K562 (cell line): ENCODE measurements around the gene PPP1R14C.

Source experiments
- ATF7 ChIP-seq: fragments of 450-650 bp; IDR thresholded peaks from 2 replicates; pipeline ENCODE4 v1.7.1; 2014; ENCODE audit warnings: mild to moderate bottlenecking, moderate library complexity
- EP300 ChIP-seq: IDR thresholded peaks from 2 replicates; pipeline ENCODE4 v1.6.1; 2012; ENCODE audit warnings: low read length, improper control_type of control experiment
- HCFC1 ChIP-seq: IDR thresholded peaks from 2 replicates; pipeline ENCODE4 v1.6.1; 2012; ENCODE audit warnings: low read depth, low read length, improper control_type of control experiment
- LEF1 ChIP-seq: fragments of 450-650 bp; IDR thresholded peaks from 2 replicates; pipeline ENCODE4 v1.6.1; 2016; ENCODE audit warnings: mild to moderate bottlenecking
- NBN ChIP-seq: fragments of 450-650 bp; IDR thresholded peaks from 2 replicates; pipeline ENCODE4 v1.6.1; 2016; ENCODE audit warnings: low read depth, mild to moderate bottlenecking
- POLR2A ChIP-seq: fragments of 450-650 bp; conservative IDR thresholded peaks from 2 replicates; pipeline ENCODE4 v1.6.1; 2016
- SMAD3 ChIP-seq: fragments of 450-650 bp; formaldehyde crosslinking; conservative IDR thresholded peaks from 2 replicates; pipeline ENCODE4 v1.4.0; 2020; ENCODE audit warnings: mild to moderate bottlenecking
- SMC3 ChIP-seq: conservative IDR thresholded peaks from 2 replicates; pipeline ENCODE4 v1.6.1; 2011; ENCODE audit warnings: low read depth, low read length, improper control_type of control experiment; ENCODE audit not compliant: insufficient read depth
- TCF7L2 ChIP-seq: fragments of 150-350 bp; IDR thresholded peaks from 2 replicates; pipeline ENCODE4 v1.6.1; 2016; ENCODE audit warnings: low read depth, mild to moderate bottlenecking, low read length, moderate library complexity
- ZNF354B ChIP-seq: fragments of 250-450 bp; sonication (Bioruptor Pico); IDR thresholded peaks from 2 replicates; pipeline ENCODE4 v1.4.0; 2020
- TF ChIP-seq, protein P1 (sequence below), 3 experiments: IDR thresholded peaks in 2 of 3; conservative IDR thresholded peaks in 1 of 3; 2 replicates each; pipeline ENCODE4 v1.5.1; 2011 to 2012; ENCODE audit warnings: low read length in 3 of 3, mild to moderate bottlenecking in 3 of 3, control low read depth in 2 of 3, improper control_type of control experiment in 1 of 3, inconsistent platforms in 1 of 3, low read depth in 1 of 3, mixed read lengths in 1 of 3, moderate library complexity in 1 of 3; ENCODE audit not compliant: insufficient read depth in 2 of 3

DNA sequence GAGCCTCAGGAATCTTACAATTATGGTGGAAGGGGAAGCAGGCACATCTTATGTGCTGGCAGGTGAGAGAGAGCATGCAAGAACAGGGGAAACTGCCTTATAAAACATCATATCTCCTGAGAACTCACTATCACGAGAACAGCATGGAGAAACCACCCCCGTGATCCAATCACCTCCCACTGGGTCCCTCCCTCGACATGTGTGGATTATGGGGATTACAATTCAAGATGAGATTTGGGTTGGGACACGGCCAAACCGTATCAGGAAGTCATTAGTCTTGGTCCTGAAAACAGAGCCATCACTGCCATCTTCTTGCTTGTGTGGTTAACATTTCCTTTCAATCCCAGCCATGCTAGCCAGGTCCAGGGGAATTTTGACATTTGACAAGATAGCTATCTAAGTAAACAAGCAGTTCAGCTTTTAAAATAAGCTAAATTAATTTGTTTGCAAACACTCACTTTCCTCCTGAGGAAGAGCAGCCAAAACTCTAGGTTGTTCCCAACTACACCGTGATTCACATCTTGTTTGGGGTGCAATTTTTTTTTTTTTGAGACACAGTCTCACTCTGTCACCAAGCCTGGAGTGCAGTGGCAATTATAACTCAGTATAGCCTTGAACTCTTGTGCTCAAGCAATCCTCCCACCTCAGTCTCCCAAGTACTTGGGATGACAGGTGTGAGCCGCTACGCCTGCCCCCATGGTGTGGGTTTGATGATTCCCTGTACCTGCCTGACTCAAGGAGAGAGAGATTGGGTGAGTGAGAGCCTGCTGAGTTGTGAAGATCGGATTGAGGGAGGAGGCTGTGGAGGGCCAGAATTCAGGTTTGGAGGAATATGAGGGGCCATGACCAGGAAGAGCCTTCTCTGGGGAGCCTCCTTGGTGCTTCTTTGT lies 13.0 kb upstream of the PPP1R14C start:
- TF ChIP-seq ATF7 (no peak), EP300 (no peak), POLR2A (no peak), ZNF354B (CRISPR knock-in tag) (no peak), NBN (no peak), TCF7L2 (no peak), HCFC1 (no peak), SMC3 (no peak), LEF1 (no peak), SMAD3 (CRISPR knock-in tag) (no peak)
- TF ChIP-seq, protein P1, sequence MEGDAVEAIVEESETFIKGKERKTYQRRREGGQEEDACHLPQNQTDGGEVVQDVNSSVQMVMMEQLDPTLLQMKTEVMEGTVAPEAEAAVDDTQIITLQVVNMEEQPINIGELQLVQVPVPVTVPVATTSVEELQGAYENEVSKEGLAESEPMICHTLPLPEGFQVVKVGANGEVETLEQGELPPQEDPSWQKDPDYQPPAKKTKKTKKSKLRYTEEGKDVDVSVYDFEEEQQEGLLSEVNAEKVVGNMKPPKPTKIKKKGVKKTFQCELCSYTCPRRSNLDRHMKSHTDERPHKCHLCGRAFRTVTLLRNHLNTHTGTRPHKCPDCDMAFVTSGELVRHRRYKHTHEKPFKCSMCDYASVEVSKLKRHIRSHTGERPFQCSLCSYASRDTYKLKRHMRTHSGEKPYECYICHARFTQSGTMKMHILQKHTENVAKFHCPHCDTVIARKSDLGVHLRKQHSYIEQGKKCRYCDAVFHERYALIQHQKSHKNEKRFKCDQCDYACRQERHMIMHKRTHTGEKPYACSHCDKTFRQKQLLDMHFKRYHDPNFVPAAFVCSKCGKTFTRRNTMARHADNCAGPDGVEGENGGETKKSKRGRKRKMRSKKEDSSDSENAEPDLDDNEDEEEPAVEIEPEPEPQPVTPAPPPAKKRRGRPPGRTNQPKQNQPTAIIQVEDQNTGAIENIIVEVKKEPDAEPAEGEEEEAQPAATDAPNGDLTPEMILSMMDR (IDR thresholded peaks at IDR 0.05 in 2 of 3, conservative IDR thresholded peaks at IDR 0.05 in 1 of 3; ENCODE audit: insufficient read depth in 2 of 3, low read depth in 1 of 3, low read length in 3 of 3) = no peak
